K562 (cell line): Measurements from ENCODE around the gene AMER3. TPM values are rescaled to one million over a fixed set of nuclear protein-coding genes. Genes with fewer than 3 reads are reported as not detected.

Source experiments
- ATAC-seq: fragments of 200-7000 bp; cut with Tn5 transposase; 3 replicates; pipeline ENCODE4 v1.9.1; 2020; ENCODE audit warnings: moderate library complexity
- Bru-seq: library from RNA; stranded (reverse); fragments of 400-500 nt; gene quantifications from one replicate; lab custom pipeline; 2021; lab: Mats Ljungman, UMichigan
- BruChase-seq, 2 experiments: library from RNA; stranded (reverse); fragments of 400-500 nt; gene quantifications; one replicate each; lab custom pipeline; 2021; lab: Mats Ljungman, UMichigan
- BruUV-seq: library from RNA; stranded (reverse); fragments of 400-500 nt; replicated peaks from 2 replicates; lab custom pipeline; 2021; lab: Mats Ljungman, UMichigan
- CTCF ChIA-PET: fragments of 300-600 bp; formaldehyde crosslinking; extraction: SDS; loops from one replicate; lab custom pipeline; 2021; ENCODE audit warnings: low intra/inter-chr PET ratio; lab: Yijun Ruan, JAX
- POLR2A ChIA-PET: fragments of 300-600, 350-650 bp; sonication (Branson Sonifier 250); formaldehyde crosslinking; extraction: SDS; loops from one replicate; lab custom pipeline; 2021; ENCODE audit warnings: antibody characterized with exemption, inconsistent platforms; lab: Yijun Ruan, JAX
- DNase-seq, 4 experiments: peaks; one replicate each; pipeline versions ENCODE4 v3.0.0 to v3.0.0-alpha.2; 2011 to 2018; ENCODE audit warnings: low spot score in 3 of 4, mixed read lengths in 3 of 4; ENCODE audit errors: extremely low read depth in 1 of 4
- FAIRE-seq: peaks from 2 replicates; lab custom pipeline; 2011; peaks lifted over from hg19 to GRCh38; lab: Jason Lieb, UNC
- H2AFZ ChIP-seq: 2 replicates; pipeline ENCODE4 v1.6.0; 2011; ENCODE audit warnings: low read depth, low read length, control low read depth, inconsistent platforms
- H3K27ac ChIP-seq: fragments of 200-600 bp; 3 replicates; pipeline ENCODE4 v1.8.0; 2011; ENCODE audit warnings: low read depth, mild to moderate bottlenecking, control low read depth, inconsistent platforms, low read length, moderate library complexity, mixed read lengths; ENCODE audit errors: extremely low read depth
- H3K27me3 ChIP-seq, 2 experiments: fragments of 300-600 bp in 1 of 2; 2 replicates in 1 of 2; 3 replicates in 1 of 2; pipeline versions ENCODE4 v1.6.0 to v1.8.0; 2011; ENCODE audit warnings: inconsistent platforms in 2 of 2, low read length in 2 of 2, mild to moderate bottlenecking in 1 of 2, mixed read lengths in 1 of 2, moderate library complexity in 1 of 2; ENCODE audit not compliant: control insufficient read depth in 2 of 2, insufficient read depth in 2 of 2
- H3K36me3 ChIP-seq: fragments of 300-600 bp; 3 replicates; pipeline ENCODE4 v1.8.0; 2011; ENCODE audit warnings: mild to moderate bottlenecking, low read length, inconsistent platforms; ENCODE audit not compliant: control insufficient read depth, insufficient read depth
- H3K4me1 ChIP-seq, 2 experiments: fragments of 200-600 bp in 1 of 2; replicated peaks in 1 of 2; 2 replicates in 1 of 2; 3 replicates in 1 of 2; pipeline versions ENCODE4 v1.5.1 to v1.8.0; 2011; ENCODE audit warnings: inconsistent platforms in 2 of 2, low read length in 2 of 2, mild to moderate bottlenecking in 1 of 2, mixed read lengths in 1 of 2, moderate library complexity in 1 of 2; ENCODE audit not compliant: control insufficient read depth in 2 of 2, insufficient read depth in 2 of 2
- H3K4me2 ChIP-seq: 2 replicates; pipeline ENCODE4 v1.6.1; 2011; ENCODE audit warnings: low read length, control low read depth, inconsistent platforms, mixed read lengths; ENCODE audit not compliant: insufficient read depth
- H3K4me3 ChIP-seq: fragments of 200-600 bp; sonication (generic), shearing (Covaris generic); 2 replicates; pipeline ENCODE4 v1.5.1; 2016; ENCODE audit warnings: control low read depth, inconsistent platforms
- H3K79me2 ChIP-seq: fragments of 200-600 bp; 3 replicates; pipeline ENCODE4 v1.8.0; 2011; ENCODE audit warnings: low read length, inconsistent platforms; ENCODE audit not compliant: control insufficient read depth, insufficient read depth
- H3K9ac ChIP-seq, 2 experiments: 2 replicates each; pipeline versions ENCODE4 v1.6.0 to v1.6.1; 2011; ENCODE audit warnings: low read depth in 2 of 2, low read length in 2 of 2, control low read depth in 1 of 2, inconsistent platforms in 1 of 2, mild to moderate bottlenecking in 1 of 2, mixed read lengths in 1 of 2; ENCODE audit not compliant: insufficient read depth in 1 of 2
- H3K9me1 ChIP-seq: one replicate; pipeline ENCODE4 v1.6.0; 2011; ENCODE audit warnings: inconsistent platforms, mild to moderate bottlenecking, low read length, moderate library complexity; ENCODE audit not compliant: control insufficient read depth, insufficient read depth
- H3K9me3 ChIP-seq: replicated peaks from 2 replicates; pipeline ENCODE4 v1.5.1; 2011; ENCODE audit warnings: low read depth, low read length, inconsistent platforms; ENCODE audit not compliant: control insufficient read depth, insufficient read depth
- H4K20me1 ChIP-seq: replicated peaks from 2 replicates; pipeline ENCODE4 v1.6.1; 2011; ENCODE audit warnings: low read length, inconsistent platforms, mixed read lengths; ENCODE audit not compliant: control insufficient read depth, insufficient read depth
- BRD9 ChIP-seq: fragments of 450-650 bp; IDR thresholded peaks from 2 replicates; pipeline ENCODE4 v1.6.1; 2018; ENCODE audit warnings: low read depth; ENCODE audit not compliant: partially characterized antibody
- HNRNPUL1 ChIP-seq: fragments of 200-400 bp; formaldehyde crosslinking; IDR thresholded peaks from 2 replicates; pipeline ENCODE4 v1.6.1; 2017; ENCODE audit warnings: low read length
- MTA3 ChIP-seq: fragments of 450-650 bp; formaldehyde crosslinking; IDR thresholded peaks from 2 replicates; pipeline ENCODE4 v1.6.1; 2017; ENCODE audit warnings: mild to moderate bottlenecking, borderline replicate concordance
- NCOA2 ChIP-seq, 2 experiments: fragments of 450-650 bp; IDR thresholded peaks; 2 replicates each; pipeline ENCODE4 v1.6.1; 2018; ENCODE audit warnings: mild to moderate bottlenecking in 2 of 2, moderate library complexity in 1 of 2; ENCODE audit not compliant: partially characterized antibody in 2 of 2
- RBBP5 ChIP-seq: fragments of 200-600 bp; sonication (generic); IDR thresholded peaks from 2 replicates; pipeline ENCODE4 v1.6.1; 2012; ENCODE audit warnings: borderline replicate concordance, mild to moderate bottlenecking, low read length, control low read depth, inconsistent platforms; ENCODE audit not compliant: insufficient read depth, poor library complexity, severe bottlenecking
- RUNX1 ChIP-seq: sonication (generic); IDR thresholded peaks from 2 replicates; pipeline ENCODE4 v1.6.1; 2016; ENCODE audit warnings: antibody characterized with exemption, low read depth
- TARDBP ChIP-seq: fragments of 450-650 bp; IDR thresholded peaks from 2 replicates; pipeline ENCODE4 v1.6.1; 2016
- YY1 ChIP-seq, 3 experiments: IDR thresholded peaks; 2 replicates each; pipeline ENCODE4 v1.6.1; 2011; ENCODE audit warnings: low read length in 2 of 3, mild to moderate bottlenecking in 2 of 3, moderate library complexity in 2 of 3, borderline replicate concordance in 1 of 3, control low read depth in 1 of 3, low read depth in 1 of 3; ENCODE audit not compliant: insufficient read depth in 3 of 3, insufficient replicate concordance in 2 of 3, control insufficient read depth in 1 of 3, insufficient read length in 1 of 3; ENCODE audit errors: extremely low read depth in 1 of 3
- ZNF561 ChIP-seq: fragments of 450-650 bp; formaldehyde crosslinking; conservative IDR thresholded peaks from 2 replicates; pipeline ENCODE4 v1.4.0; 2020; ENCODE audit warnings: mild to moderate bottlenecking, moderate library complexity
- ZNF584 ChIP-seq: fragments of 200-800 bp; sonication (Bioruptor generic); IDR thresholded peaks from 2 replicates; pipeline ENCODE4 v1.6.1; 2016; ENCODE audit warnings: low read depth, mild to moderate bottlenecking, missing genetic modification characterization, missing compliant biosample characterization
- ZNF717 ChIP-seq: fragments of 250-450 bp; sonication (Bioruptor Pico); IDR thresholded peaks from 2 replicates; pipeline ENCODE4 v1.5.0; 2021
- WGBS: fragments of 100-300 bp; shearing (Covaris generic); methylation state at CpG from one replicate; pipeline ENCODE4 v1.1.6; 2016; ENCODE audit warnings: low coverage, mixed read lengths; ENCODE audit not compliant: insufficient coverage; ENCODE audit errors: missing lambda C conversion rate; 5-methylcytosine and 5-hydroxymethylcytosine counted together
- in situ Hi-C: fragments of 300-500 bp; cut with MboI; formaldehyde crosslinking; loops from 4 replicates; pipeline ENCODE4 v1.15.0; 2018; ENCODE audit warnings: inconsistent platforms, mixed read lengths
- intact Hi-C: fragments of 100-400 bp; cut with micrococcal nuclease; formaldehyde crosslinking; loops from 2 replicates; pipeline ENCODE4 v1.14.2; 2022
- long read RNA-seq, 3 experiments: library from polyadenylated mRNA in 2 of 3; library from RNA in 1 of 3; unstranded in 2 of 3; stranded (forward) in 1 of 3; transcript quantifications; one replicate each; pipeline ENCODE4 v2.0.0, GENCODE V29; 2019 to 2022
- polyA minus RNA-seq, 3 experiments: library from RNA; depleted of rRNA, polyadenylated mRNA; stranded (reverse); fragments of >200 nt; gene quantifications; 2 replicates each; pipeline ENCODE4 v1.2.3, GENCODE V29; 2011
- polyA plus RNA-seq, 8 experiments: library from polyadenylated mRNA; depleted of rRNA in 4 of 8; stranded (reverse) in 5 of 8; unstranded in 3 of 8; fragments of >200 nt; fragmentation: Nextera tagmentation in 2 of 8; fragmentation: Illumina TruSeq in 1 of 8; extraction: Ambion mirVana in 2 of 8; extraction: Trizol in 1 of 8; gene quantifications; 2 replicates each; pipeline versions ENCODE4 v1.2.1 to v1.2.3, GENCODE V29; 2011 to 2014; ENCODE audit warnings: inconsistent platforms in 1 of 8, missing spikeins in 1 of 8
- total RNA-seq, 7 experiments: library from RNA; depleted of rRNA in 6 of 7; stranded (reverse); fragments of >200 nt in 6 of 7; fragmentation: Illumina TruSeq in 2 of 7; extraction: Trizol in 2 of 7; gene quantifications; 2 replicates each; pipeline versions ENCODE4 v1.2.1 to v1.2.3, GENCODE V29; 2011 to 2021; ENCODE audit warnings: low replicate concordance in 1 of 7
- TF ChIP-seq, protein P1 (sequence below): fragments of 450-650 bp; IDR thresholded peaks from one replicate; pipeline ENCODE4 v1.6.1; 2018; ENCODE audit warnings: mild to moderate bottlenecking, moderate library complexity; ENCODE audit not compliant: partially characterized antibody

AMER3 gene, protein sequence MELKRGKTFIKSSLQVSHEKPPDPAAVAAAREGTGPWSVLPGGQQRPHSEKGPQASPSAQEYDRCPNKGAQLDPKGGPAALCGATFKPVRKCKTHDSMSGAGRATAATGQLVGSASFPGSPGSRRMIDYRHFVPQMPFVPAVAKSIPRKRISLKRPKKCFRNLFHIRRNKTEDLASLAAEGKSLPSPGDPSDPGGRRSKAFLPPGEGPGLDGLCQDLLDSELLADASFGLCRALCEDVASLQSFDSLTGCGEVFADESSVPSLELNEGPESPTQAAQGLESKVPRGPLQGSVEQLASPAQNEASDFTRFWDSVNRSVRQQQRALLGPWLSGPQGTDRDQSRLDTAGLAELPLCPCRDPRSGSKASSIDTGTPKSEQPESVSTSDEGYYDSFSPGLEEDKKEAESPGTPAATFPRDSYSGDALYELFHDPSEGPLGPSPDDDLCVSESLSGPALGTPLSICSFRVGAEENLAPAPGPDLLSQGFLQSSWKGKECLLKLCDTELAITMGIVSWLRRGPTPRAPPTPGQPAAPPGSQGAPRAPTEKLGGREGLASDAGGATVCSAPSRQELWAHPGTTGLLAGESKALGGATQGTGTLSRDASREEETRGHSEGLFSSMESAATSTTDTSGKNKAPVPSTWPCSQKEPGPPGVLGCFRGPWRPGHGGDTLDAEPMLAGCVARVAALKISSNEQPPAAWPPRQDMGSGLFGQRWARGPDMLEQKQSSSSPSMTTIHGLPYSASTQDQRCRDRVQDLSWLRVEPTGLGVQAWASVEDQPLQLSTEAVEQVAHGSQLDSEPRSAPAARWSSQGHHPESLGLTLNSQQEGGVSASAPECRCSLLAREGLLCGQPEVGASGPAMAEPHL
- not detected in 2 replicates for total RNA-seq (2011; cell fraction: chromatin; rRNA removed; ENCODE audit: low replicate concordance)
- not detected in 2 replicates for total RNA-seq (2011; cell fraction: nucleolus; rRNA removed)
- total RNA-seq (2011; cell fraction: nucleoplasm; rRNA removed): not detected in 2 replicates
- total RNA-seq (2014; rRNA removed): not detected in 2 replicates
- total RNA-seq (2014; rRNA removed; fragmentation: Illumina TruSeq; extraction: Trizol): not detected in 2 replicates
- not detected in 2 replicates for total RNA-seq (2015; rRNA removed; fragmentation: Illumina TruSeq; extraction: Trizol)
- total RNA-seq (2021): not detected in 2 replicates
- not detected in 2 replicates for polyA plus RNA-seq (2011; rRNA removed)
- polyA plus RNA-seq (2011; cell fraction: cytosol; rRNA removed): not detected in 2 replicates
- not detected in 2 replicates for polyA plus RNA-seq (2011; cell fraction: nucleus; rRNA removed)
- polyA plus RNA-seq (2012): not detected in 2 replicates
- not detected in 2 replicates for polyA plus RNA-seq (2014; fragmentation: Illumina TruSeq; extraction: Trizol)
- polyA plus RNA-seq (2014; fragmentation: Nextera tagmentation; extraction: Ambion mirVana): not detected
- polyA plus RNA-seq (2014; rRNA removed): not detected in 2 replicates
- not detected in 2 replicates for polyA minus RNA-seq (2011; rRNA and poly(A)+ RNA removed)
- polyA minus RNA-seq (2011; cell fraction: cytosol; rRNA and poly(A)+ RNA removed): not detected in 2 replicates
- polyA minus RNA-seq (2011; cell fraction: nucleus; rRNA and poly(A)+ RNA removed): not detected in 2 replicates
- not detected for Bru-seq, nascent RNA
- BruChase-seq, experiment 1, labeled RNA remaining after a 2-hour chase: not detected
- not detected for BruChase-seq, experiment 2, labeled RNA remaining after a 6-hour chase
- long read RNA-seq, experiment 1: 0 reads
- long read RNA-seq, experiment 2: 0 reads
- long read RNA-seq, experiment 3: 0 reads

GRCh38 chr2:130755256-130756052, at the start of gene AMER3:
TSS of gene AMER3 (plus strand) at chr2:130755540. CDS start at chr2:130762073, 6,533 bp downstream.
- DNase-seq: no peak
- TF ChIP-seq RUNX1 (no peak), ZNF561 (CRISPR knock-in tag) (no peak), YY1 (IDR thresholded peaks at IDR 0.05; ENCODE audit: borderline replicate concordance in 1 of 3, control insufficient read depth in 1 of 3, extremely low read depth in 1 of 3, insufficient read depth in 3 of 3, insufficient read length in 1 of 3, insufficient replicate concordance in 2 of 3, low read depth in 1 of 3, low read length in 2 of 3) (no peak), ZNF584 (no peak), NCOA2 (IDR thresholded peaks at IDR 0.05; ENCODE audit: partially characterized antibody in 2 of 2) (no peak), ZNF717 (no peak), HNRNPUL1 (no peak), BRD9 (no peak), MTA3 (no peak), TARDBP (no peak), RBBP5 (no peak)
- TF ChIP-seq, protein P1, sequence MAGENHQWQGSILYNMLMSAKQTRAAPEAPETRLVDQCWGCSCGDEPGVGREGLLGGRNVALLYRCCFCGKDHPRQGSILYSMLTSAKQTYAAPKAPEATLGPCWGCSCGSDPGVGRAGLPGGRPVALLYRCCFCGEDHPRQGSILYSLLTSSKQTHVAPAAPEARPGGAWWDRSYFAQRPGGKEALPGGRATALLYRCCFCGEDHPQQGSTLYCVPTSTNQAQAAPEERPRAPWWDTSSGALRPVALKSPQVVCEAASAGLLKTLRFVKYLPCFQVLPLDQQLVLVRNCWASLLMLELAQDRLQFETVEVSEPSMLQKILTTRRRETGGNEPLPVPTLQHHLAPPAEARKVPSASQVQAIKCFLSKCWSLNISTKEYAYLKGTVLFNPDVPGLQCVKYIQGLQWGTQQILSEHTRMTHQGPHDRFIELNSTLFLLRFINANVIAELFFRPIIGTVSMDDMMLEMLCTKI: no peak
- TF ChIP-seq, all 486 proteins: peak for 0
- ATAC-seq (no peak), FAIRE-seq (no peak)
- intact Hi-C loops: no loop called here
- Histone ChIP-seq H3K27ac (no peak within 1 kb of the TSS), H3K36me3 (no peaks in the 10 kb centered on the region), H3K9ac (no peak within 1 kb of the TSS), H3K4me3 (no peak within 1 kb of the TSS), H4K20me1 (no peaks in the 10 kb centered on the region; the same call in 1 of the 2 replicates), H3K9me3 (no peaks in the 10 kb centered on the region), H3K27me3 (peaks cover 7 to 43% of the 10 kb centered on the region in 2 experiments; a peak in 4 of 5 replicates), H3K9me1 (no peaks in the 10 kb centered on the region), H3K4me1 (peaks cover 0 to 12% of the 10 kb centered on the region in 2 experiments; a peak in 2 of 5 replicates), H3K4me2 (no peak within 1 kb of the TSS), H3K79me2 (no peaks in the 10 kb centered on the region), H2AFZ (no peak within 1 kb of the TSS)
- in situ Hi-C loops: no loop called here
- POLR2A ChIA-PET: no interaction called here
- BruUV-seq: no TSS peak
- 7% methylated on average over 19 of the region's 43 CpGs for WGBS
- CTCF ChIA-PET: no interaction called here
